ENCODE data around the gene SLC45A1.
"Not testable (repeated sequence)": the region's sequence is repeated elsewhere in the genome, so short reads cannot be mapped to it uniquely, and the experiment has no call there.

DNA sequence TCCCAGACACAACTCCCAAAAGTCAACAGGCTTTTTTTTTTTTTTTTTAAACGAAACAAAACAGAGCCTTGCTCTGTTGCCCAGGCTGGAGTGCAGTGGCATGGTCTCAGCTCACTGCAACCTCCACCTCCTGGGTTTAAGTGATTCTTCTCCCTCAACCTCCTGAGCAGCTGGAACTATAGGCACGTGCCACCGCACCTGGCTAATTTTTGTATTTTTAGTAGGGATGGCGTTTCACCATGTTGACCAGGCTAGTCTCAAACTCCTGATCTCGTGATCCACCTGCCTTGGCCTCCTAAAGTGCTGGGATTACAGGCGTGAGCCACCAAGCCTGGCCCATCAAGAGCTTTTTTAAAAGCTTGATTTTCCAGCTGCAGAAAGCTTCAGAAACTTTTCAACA lies 62.4 kb downstream of the SLC45A1 start:
- TF ChIP-seq POLR2A (IDR thresholded peaks at IDR 0.05) = not testable (repeated sequence)
- TF ChIP-seq, protein P1, sequence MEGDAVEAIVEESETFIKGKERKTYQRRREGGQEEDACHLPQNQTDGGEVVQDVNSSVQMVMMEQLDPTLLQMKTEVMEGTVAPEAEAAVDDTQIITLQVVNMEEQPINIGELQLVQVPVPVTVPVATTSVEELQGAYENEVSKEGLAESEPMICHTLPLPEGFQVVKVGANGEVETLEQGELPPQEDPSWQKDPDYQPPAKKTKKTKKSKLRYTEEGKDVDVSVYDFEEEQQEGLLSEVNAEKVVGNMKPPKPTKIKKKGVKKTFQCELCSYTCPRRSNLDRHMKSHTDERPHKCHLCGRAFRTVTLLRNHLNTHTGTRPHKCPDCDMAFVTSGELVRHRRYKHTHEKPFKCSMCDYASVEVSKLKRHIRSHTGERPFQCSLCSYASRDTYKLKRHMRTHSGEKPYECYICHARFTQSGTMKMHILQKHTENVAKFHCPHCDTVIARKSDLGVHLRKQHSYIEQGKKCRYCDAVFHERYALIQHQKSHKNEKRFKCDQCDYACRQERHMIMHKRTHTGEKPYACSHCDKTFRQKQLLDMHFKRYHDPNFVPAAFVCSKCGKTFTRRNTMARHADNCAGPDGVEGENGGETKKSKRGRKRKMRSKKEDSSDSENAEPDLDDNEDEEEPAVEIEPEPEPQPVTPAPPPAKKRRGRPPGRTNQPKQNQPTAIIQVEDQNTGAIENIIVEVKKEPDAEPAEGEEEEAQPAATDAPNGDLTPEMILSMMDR (IDR thresholded peaks at IDR 0.05) = not testable (repeated sequence)

Measured in prostate gland (tissue), 2 donors.